HepG2 (cell line): Measurements from ENCODE around the gene IGFBP7. TPM values are rescaled to one million over a fixed set of nuclear protein-coding genes. Genes with fewer than 3 reads are reported as not detected.

ENCODE experiments used
- ATAC-seq: fragments of 200-7000 bp; cut with Tn5 transposase; 3 replicates; pipeline ENCODE4 v1.9.1; 2020; ENCODE audit warnings: mild to moderate bottlenecking, moderate library complexity
- BruUV-seq: library from RNA; stranded (reverse); fragments of 400-500 nt; replicated peaks from 2 replicates; lab custom pipeline; 2021; lab: Mats Ljungman, UMichigan
- CTCF ChIA-PET: fragments of 300-600 bp; formaldehyde crosslinking; extraction: SDS; loops from one replicate; lab custom pipeline; 2021; ENCODE audit warnings: low total read pairs, inconsistent platforms, low intra/inter-chr PET ratio; lab: Yijun Ruan, JAX
- POLR2A ChIA-PET: fragments of 350-600 bp; sonication (Branson Sonifier 250); formaldehyde crosslinking; loops from one replicate; lab custom pipeline; 2020; ENCODE audit warnings: antibody characterized with exemption, inconsistent platforms; lab: Yijun Ruan, JAX
- DNase-seq: peaks from one replicate; pipeline ENCODE4 v3.0.0-alpha.2; 2015; ENCODE audit warnings: low spot score
- FAIRE-seq: peaks from 3 replicates; lab custom pipeline; 2011; peaks lifted over from hg19 to GRCh38; lab: Jason Lieb, UNC
- H2AFZ ChIP-seq: one replicate; pipeline ENCODE4 v1.6.1; 2011; ENCODE audit warnings: low read length, inconsistent platforms
- H3K27ac ChIP-seq: fragments of 300-600 bp; 3 replicates; pipeline ENCODE4 v1.8.0; 2011; ENCODE audit warnings: mixed run types, mild to moderate bottlenecking, mixed read lengths, low read length, inconsistent platforms; ENCODE audit not compliant: insufficient read depth; ENCODE audit errors: extremely low read length
- H3K27me3 ChIP-seq, 2 experiments: fragments of 200-600 bp in 1 of 2; 2 replicates in 1 of 2; 3 replicates in 1 of 2; pipeline versions ENCODE4 v1.6.0 to v1.8.0; 2011; ENCODE audit warnings: low read length in 2 of 2, mild to moderate bottlenecking in 2 of 2, moderate library complexity in 2 of 2, inconsistent platforms in 1 of 2; ENCODE audit not compliant: insufficient read depth in 2 of 2, control insufficient read depth in 1 of 2
- H3K36me3 ChIP-seq, 2 experiments: fragments of 200-600 bp in 1 of 2; replicated peaks in 1 of 2; 2 replicates in 1 of 2; 3 replicates in 1 of 2; pipeline versions ENCODE4 v1.5.1 to v1.8.0; 2011; ENCODE audit warnings: low read length in 2 of 2, inconsistent platforms in 1 of 2; ENCODE audit not compliant: insufficient read depth in 2 of 2, control insufficient read depth in 1 of 2
- H3K4me1 ChIP-seq: 2 replicates; pipeline ENCODE4 v1.5.1; 2012; ENCODE audit warnings: low read length, inconsistent platforms; ENCODE audit not compliant: insufficient read depth
- H3K4me2 ChIP-seq: 2 replicates; pipeline ENCODE4 v1.6.0; 2011; ENCODE audit warnings: low read depth, low read length, inconsistent platforms
- H3K4me3 ChIP-seq, 3 experiments: fragments of 200-600 bp in 1 of 3; sonication (generic), shearing (Covaris generic) in 1 of 3; replicated peaks in 1 of 3; 2 replicates each; pipeline ENCODE4 v1.5.1; 2011 to 2016; ENCODE audit warnings: low read length in 3 of 3, inconsistent platforms in 2 of 3, low read depth in 2 of 3, mild to moderate bottlenecking in 2 of 3, control low read depth in 1 of 3, mixed read lengths in 1 of 3; ENCODE audit not compliant: insufficient read depth in 1 of 3
- H3K79me2 ChIP-seq: one replicate; pipeline ENCODE4 v1.6.1; 2011; ENCODE audit warnings: low read length, inconsistent platforms; ENCODE audit not compliant: insufficient read depth
- H3K9ac ChIP-seq: 2 replicates; pipeline ENCODE4 v1.6.0; 2011; ENCODE audit warnings: mild to moderate bottlenecking, low read depth, low read length, inconsistent platforms; ENCODE audit not compliant: insufficient read depth
- H3K9me3 ChIP-seq: 2 replicates; pipeline ENCODE4 v1.5.1; 2012; ENCODE audit warnings: mild to moderate bottlenecking, low read length
- H4K20me1 ChIP-seq: 2 replicates; pipeline ENCODE4 v1.6.0; 2011; ENCODE audit warnings: inconsistent platforms, mild to moderate bottlenecking, low read length, moderate library complexity; ENCODE audit not compliant: insufficient read depth
- AGO2 ChIP-seq: fragments of 200-400 bp; formaldehyde crosslinking; optimal IDR thresholded peaks from 2 replicates; pipeline ENCODE3; 2017; ENCODE audit warnings: mild to moderate bottlenecking, low read depth, low read length, moderate library complexity
- ATRX ChIP-seq: sonication (generic); formaldehyde crosslinking; IDR thresholded peaks from 2 replicates; pipeline ENCODE4 v1.4.0; 2020; ENCODE audit warnings: missing genetic modification reagents, borderline replicate concordance
- FOXC1 ChIP-seq: sonication (generic); formaldehyde crosslinking; IDR thresholded peaks from 2 replicates; pipeline ENCODE4 v1.8.0; 2022; ENCODE audit warnings: mild to moderate bottlenecking, missing genetic modification reagents, borderline replicate concordance
- FOXJ3 ChIP-seq: sonication (generic); formaldehyde crosslinking; IDR thresholded peaks from 2 replicates; pipeline ENCODE4 v1.4.0; 2020; ENCODE audit warnings: missing genetic modification reagents, mild to moderate bottlenecking, borderline replicate concordance
- FOXP1 ChIP-seq, 2 experiments: fragments of 450-650 bp in 1 of 2; IDR thresholded peaks; 2 replicates each; pipeline ENCODE4 v1.6.1; 2017 to 2018; ENCODE audit warnings: antibody characterized with exemption in 1 of 2
- NFYC ChIP-seq: IDR thresholded peaks from 2 replicates; pipeline ENCODE4 v1.6.1; 2016; ENCODE audit warnings: missing genetic modification reagents, missing compliant biosample characterization
- SNAPC4 ChIP-seq: sonication (generic); formaldehyde crosslinking; IDR thresholded peaks from 2 replicates; pipeline ENCODE4 v1.4.0; 2020; ENCODE audit warnings: mild to moderate bottlenecking, missing genetic modification reagents
- SNAPC5 ChIP-seq: sonication (generic); formaldehyde crosslinking; IDR thresholded peaks from 2 replicates; pipeline ENCODE4 v1.8.1; 2023; ENCODE audit warnings: mild to moderate bottlenecking, missing genetic modification reagents, borderline replicate concordance
- TP53 ChIP-seq: sonication (generic); formaldehyde crosslinking; conservative IDR thresholded peaks from 2 replicates; pipeline ENCODE4 v1.4.0; 2020; ENCODE audit warnings: missing genetic modification reagents
- ZNF569 ChIP-seq: sonication (generic); formaldehyde crosslinking; IDR thresholded peaks from 2 replicates; pipeline ENCODE4 v1.5.0; 2020; ENCODE audit warnings: mild to moderate bottlenecking, missing genetic modification reagents, moderate library complexity, borderline replicate concordance
- ZNF883 ChIP-seq: sonication (generic); formaldehyde crosslinking; IDR thresholded peaks from 2 replicates; pipeline ENCODE4 v1.5.1; 2020; ENCODE audit warnings: mild to moderate bottlenecking, missing genetic modification reagents; ENCODE audit errors: not compliant biosample characterization
- WGBS: methylation state at CpG from one replicate; pipeline ENCODE4 v1.1.6; 2017; ENCODE audit warnings: low lambda C conversion rate; 5-methylcytosine and 5-hydroxymethylcytosine counted together
- in situ Hi-C: cut with HindIII; loops from 2 replicates; pipeline ENCODE4 v1.10.0; 2017; ENCODE audit warnings: low pct_unique_long_range_greater_than_20kb; ENCODE audit not compliant: extremely low pct_ligation_motif_present
- intact Hi-C: fragments of 100-400 bp; cut with micrococcal nuclease; formaldehyde crosslinking; loops from one replicate; pipeline ENCODE4 v1.10.0; 2022; ENCODE audit not compliant: unreplicated experiment
- polyA plus RNA-seq, 8 experiments: library from polyadenylated mRNA; depleted of rRNA in 3 of 8; stranded (reverse) in 7 of 8; unstranded in 1 of 8; fragments of >200 nt; fragmentation: Illumina TruSeq in 4 of 8; extraction: Trizol in 4 of 8; gene quantifications; 2 replicates each; pipeline versions ENCODE4 v1.2.1 to v1.2.3, GENCODE V29; 2011 to 2016; ENCODE audit warnings: low read depth in 4 of 8, missing spikeins in 1 of 8, mixed read lengths in 1 of 8; ENCODE audit not compliant: insufficient read depth in 1 of 8
- total RNA-seq, 5 experiments: library from RNA; depleted of rRNA; stranded (reverse); fragments of >200 nt; fragmentation: Illumina TruSeq; extraction: Trizol; gene quantifications; 2 replicates each; pipeline ENCODE4 v1.2.3, GENCODE V29; 2016; ENCODE audit warnings: low read depth in 1 of 5
- TF ChIP-seq, protein P1 (sequence below): sonication (generic); formaldehyde crosslinking; IDR thresholded peaks from 2 replicates; pipeline ENCODE4 v1.9.0; 2021; ENCODE audit warnings: mild to moderate bottlenecking, missing genetic modification reagents
- TF ChIP-seq, protein P2 (sequence below): sonication (generic); formaldehyde crosslinking; IDR thresholded peaks from 2 replicates; pipeline ENCODE4 v1.5.0; 2020; ENCODE audit warnings: missing genetic modification reagents, mild to moderate bottlenecking, borderline replicate concordance

The IGFBP7 gene
- total and polyA plus RNA-seq, 2 of the 13 experiments (the other 11 are each of a cell fraction or from before 2014, with no cell fraction given): 1.1 to 1.3 TPM

- DNase-seq (no peak), ATAC-seq (no peak), FAIRE-seq (no peak)
- WGBS: 19% methylated on average over 3 of the region's 3 CpGs
- CTCF ChIA-PET: no interaction called here
- Histone ChIP-seq H4K20me1 (no peaks in the 10 kb centered on the region), H3K9ac (no peak overlapping the region), H2AFZ (no peak overlapping the region), H3K4me2 (no peak overlapping the region), H3K79me2 (no peaks in the 10 kb centered on the region), H3K27ac (no peak overlapping the region), H3K36me3 (no peaks in the 10 kb centered on the region), H3K27me3 (peaks cover 0 to 6% of the 10 kb centered on the region in 2 experiments; a peak in 2 of 5 replicates), H3K9me3 (no peaks in the 10 kb centered on the region), H3K4me3 (no peak overlapping the region), H3K4me1 (no peaks in the 10 kb centered on the region)
- intact Hi-C loops: no loop called here
- no TSS peak for BruUV-seq
- in situ Hi-C loops: no loop called here
- POLR2A ChIA-PET: no interaction called here
- TF ChIP-seq NFYC (CRISPR knock-in tag) (no peak), TP53 (CRISPR knock-in tag) (no peak), ATRX (no peak), ZNF569 (CRISPR knock-in tag) (no peak), FOXJ3 (CRISPR knock-in tag) (no peak), FOXC1 (CRISPR knock-in tag) (no peak), FOXP1 (IDR thresholded peaks at IDR 0.05) (no peak), FOXP1 (CRISPR knock-in tag; IDR thresholded peaks at IDR 0.05) (no peak), AGO2 (no peak), SNAPC4 (no peak), SNAPC5 (no peak), ZNF883 (CRISPR knock-in tag) (no peak)
- TF ChIP-seq, protein P1, sequence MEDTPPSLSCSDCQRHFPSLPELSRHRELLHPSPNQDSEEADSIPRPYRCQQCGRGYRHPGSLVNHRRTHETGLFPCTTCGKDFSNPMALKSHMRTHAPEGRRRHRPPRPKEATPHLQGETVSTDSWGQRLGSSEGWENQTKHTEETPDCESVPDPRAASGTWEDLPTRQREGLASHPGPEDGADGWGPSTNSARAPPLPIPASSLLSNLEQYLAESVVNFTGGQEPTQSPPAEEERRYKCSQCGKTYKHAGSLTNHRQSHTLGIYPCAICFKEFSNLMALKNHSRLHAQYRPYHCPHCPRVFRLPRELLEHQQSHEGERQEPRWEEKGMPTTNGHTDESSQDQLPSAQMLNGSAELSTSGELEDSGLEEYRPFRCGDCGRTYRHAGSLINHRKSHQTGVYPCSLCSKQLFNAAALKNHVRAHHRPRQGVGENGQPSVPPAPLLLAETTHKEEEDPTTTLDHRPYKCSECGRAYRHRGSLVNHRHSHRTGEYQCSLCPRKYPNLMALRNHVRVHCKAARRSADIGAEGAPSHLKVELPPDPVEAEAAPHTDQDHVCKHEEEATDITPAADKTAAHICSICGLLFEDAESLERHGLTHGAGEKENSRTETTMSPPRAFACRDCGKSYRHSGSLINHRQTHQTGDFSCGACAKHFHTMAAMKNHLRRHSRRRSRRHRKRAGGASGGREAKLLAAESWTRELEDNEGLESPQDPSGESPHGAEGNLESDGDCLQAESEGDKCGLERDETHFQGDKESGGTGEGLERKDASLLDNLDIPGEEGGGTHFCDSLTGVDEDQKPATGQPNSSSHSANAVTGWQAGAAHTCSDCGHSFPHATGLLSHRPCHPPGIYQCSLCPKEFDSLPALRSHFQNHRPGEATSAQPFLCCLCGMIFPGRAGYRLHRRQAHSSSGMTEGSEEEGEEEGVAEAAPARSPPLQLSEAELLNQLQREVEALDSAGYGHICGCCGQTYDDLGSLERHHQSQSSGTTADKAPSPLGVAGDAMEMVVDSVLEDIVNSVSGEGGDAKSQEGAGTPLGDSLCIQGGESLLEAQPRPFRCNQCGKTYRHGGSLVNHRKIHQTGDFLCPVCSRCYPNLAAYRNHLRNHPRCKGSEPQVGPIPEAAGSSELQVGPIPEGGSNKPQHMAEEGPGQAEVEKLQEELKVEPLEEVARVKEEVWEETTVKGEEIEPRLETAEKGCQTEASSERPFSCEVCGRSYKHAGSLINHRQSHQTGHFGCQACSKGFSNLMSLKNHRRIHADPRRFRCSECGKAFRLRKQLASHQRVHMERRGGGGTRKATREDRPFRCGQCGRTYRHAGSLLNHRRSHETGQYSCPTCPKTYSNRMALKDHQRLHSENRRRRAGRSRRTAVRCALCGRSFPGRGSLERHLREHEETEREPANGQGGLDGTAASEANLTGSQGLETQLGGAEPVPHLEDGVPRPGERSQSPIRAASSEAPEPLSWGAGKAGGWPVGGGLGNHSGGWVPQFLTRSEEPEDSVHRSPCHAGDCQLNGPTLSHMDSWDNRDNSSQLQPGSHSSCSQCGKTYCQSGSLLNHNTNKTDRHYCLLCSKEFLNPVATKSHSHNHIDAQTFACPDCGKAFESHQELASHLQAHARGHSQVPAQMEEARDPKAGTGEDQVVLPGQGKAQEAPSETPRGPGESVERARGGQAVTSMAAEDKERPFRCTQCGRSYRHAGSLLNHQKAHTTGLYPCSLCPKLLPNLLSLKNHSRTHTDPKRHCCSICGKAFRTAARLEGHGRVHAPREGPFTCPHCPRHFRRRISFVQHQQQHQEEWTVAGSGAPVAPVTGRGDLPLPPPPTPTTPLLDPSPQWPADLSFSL (CRISPR knock-in tag): no peak
- TF ChIP-seq, protein P2, sequence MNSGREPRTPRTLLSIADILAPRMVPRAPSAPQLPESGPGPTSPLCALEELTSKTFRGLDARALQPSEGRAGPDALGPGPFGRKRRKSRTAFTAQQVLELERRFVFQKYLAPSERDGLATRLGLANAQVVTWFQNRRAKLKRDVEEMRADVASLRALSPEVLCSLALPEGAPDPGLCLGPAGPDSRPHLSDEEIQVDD (CRISPR knock-in tag): no peak
These were observed 59.1 kb downstream of the IGFBP7 start for GRCh38 chr4:57051095-57051494.
